ENCODE measurements around the gene RPL13A.

Gene RPL13A

GRCh38 chr19:49533551-49534488 lies 46.4 kb downstream of the RPL13A start:
- 0 out of 2 replicates have a peak, but pooled peaks have one; percentile 18 for TF ChIP-seq CTCF (IDR thresholded peaks at IDR 0.05; ENCODE audit: low read depth, low read length)
- peak overlapping the region; percentile 65 for H3K4me3 ChIP-seq (ENCODE audit: low read depth, low read length)

GRCh38 chr19:49534632-49535385 lies 47.4 kb downstream of the RPL13A start:
- H3K4me3 ChIP-seq (ENCODE audit: low read depth, low read length) = no peak overlapping the region
- no peak for TF ChIP-seq CTCF (IDR thresholded peaks at IDR 0.05; ENCODE audit: low read depth, low read length)

- H3K4me3 ChIP-seq (ENCODE audit: low read depth, low read length) = no peak overlapping the region
- no peak for TF ChIP-seq CTCF (IDR thresholded peaks at IDR 0.05; ENCODE audit: low read depth, low read length)
Observed at GRCh38 chr19:49536921-49537462, 49.6 kb downstream of the RPL13A start.

GRCh38 chr19:49538643-49539042 lies 51.2 kb downstream of the RPL13A start:
- no peak overlapping the region for H3K4me3 ChIP-seq (ENCODE audit: low read depth, low read length)
- TF ChIP-seq CTCF (IDR thresholded peaks at IDR 0.05; ENCODE audit: low read depth, low read length) = no peak

- no peak overlapping the region for H3K4me3 ChIP-seq (ENCODE audit: low read depth, low read length)
- no peak for TF ChIP-seq CTCF (IDR thresholded peaks at IDR 0.05; ENCODE audit: low read depth, low read length)
Observed at GRCh38 chr19:49539192-49539952, 52.0 kb downstream of the RPL13A start.
